ENCODE measurements around the gene PPP1R3A.

- TF ChIP-seq CTCF (conservative IDR thresholded peaks at IDR 0.05 in 1 of 2, IDR thresholded peaks at IDR 0.05 in 1 of 2; ENCODE audit: low read depth in 1 of 2, low read length in 2 of 2) (no peak), EZH2 (IDR thresholded peaks at IDR 0.05; ENCODE audit: low read length, missing control alignments) (no peak)
These were observed 27.0 kb downstream of the PPP1R3A start for GRCh38 chr7:113891828-113892227.
